GM18907 (cell line): ENCODE data around the gene METTL22.
"Not testable (repeated sequence)": the region's sequence is repeated elsewhere in the genome, so short reads cannot be mapped to it uniquely, and the experiment has no call there.

Source experiments
- ATAC-seq: cut with Tn5 transposase; IDR thresholded peaks from one replicate; pipeline ENCODE4 v1.9.1; 2021; ENCODE audit warnings: mild to moderate bottlenecking, moderate library complexity; ENCODE audit not compliant: unreplicated experiment

The METTL22 gene

DNA sequence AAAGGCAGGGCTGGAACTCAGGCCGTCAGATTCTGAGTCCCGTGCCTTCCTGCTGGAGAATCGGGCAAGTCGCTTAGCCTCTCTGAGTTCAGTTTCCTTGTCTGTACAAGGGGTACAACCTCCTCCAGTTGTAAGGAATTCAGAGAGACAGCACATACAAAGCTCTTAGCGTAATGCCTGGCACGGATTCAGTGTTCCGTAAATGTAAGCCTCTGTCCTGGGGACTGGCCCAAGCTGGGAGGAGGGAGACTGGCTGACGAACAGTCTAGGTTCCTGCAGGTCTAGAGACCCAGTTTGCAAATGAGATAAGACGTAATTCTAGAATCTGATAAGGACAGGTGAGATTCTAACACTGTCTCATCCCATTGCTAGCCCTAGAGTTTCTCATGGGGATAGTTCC lies 9.9 kb downstream of the METTL22 start:
- no peak for ATAC-seq

DNA sequence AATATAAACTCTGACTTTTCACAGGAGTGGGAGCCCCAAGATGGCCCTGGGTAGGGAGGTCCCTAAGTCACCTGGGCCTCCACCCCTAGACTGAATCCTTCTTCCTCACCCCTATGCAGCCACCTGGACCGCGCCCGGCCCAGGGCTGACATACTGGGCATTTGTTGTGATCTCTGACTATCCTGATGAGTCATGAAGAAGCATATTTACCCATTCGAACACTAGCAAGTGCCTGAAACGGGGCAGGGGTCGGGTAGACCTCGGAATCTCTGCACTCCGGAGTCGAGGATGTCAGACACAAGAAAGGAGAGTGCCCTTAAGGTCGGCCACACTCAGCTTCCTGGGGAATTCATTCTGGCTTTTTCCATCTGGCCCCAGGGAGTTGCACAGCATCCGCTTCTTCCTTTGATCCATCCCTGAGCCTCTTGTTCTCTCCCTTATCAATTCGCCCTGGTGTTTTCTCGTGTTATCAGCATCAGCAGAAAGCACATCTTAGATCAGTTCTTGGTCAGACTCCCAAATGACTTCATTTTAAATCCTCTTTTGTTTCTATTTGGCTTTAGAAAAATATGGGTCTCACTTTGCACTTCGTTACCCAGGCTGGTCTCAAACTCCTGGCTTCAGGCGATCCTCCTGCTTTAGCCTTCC lies 10.4 kb downstream of the METTL22 start:
- ATAC-seq: no peak

DNA sequence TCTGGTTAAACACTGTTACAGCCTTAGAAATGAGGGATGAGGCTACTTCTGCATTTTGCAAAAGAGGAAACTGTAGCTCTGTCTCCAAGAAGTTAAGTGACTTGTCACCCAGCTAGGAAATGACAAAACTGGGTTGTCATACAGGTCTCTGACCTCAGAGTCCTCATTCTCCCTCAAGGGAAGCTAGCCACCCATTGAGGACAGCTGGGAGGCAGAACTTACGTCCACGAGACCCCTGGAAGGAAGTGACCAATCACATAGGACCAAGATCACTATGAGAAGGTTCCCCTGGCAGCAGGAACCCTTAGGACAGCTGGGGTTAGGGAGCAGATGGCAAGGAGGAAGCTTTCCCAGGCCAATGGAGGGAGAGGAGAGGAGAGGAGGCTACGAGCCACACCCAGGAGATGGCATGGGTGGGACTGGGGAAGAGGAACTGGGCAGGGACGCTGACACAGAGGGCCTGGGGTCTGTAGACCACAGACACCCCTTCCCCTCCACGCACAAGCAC lies 11.2 kb downstream of the METTL22 start:
- no peak for ATAC-seq

DNA sequence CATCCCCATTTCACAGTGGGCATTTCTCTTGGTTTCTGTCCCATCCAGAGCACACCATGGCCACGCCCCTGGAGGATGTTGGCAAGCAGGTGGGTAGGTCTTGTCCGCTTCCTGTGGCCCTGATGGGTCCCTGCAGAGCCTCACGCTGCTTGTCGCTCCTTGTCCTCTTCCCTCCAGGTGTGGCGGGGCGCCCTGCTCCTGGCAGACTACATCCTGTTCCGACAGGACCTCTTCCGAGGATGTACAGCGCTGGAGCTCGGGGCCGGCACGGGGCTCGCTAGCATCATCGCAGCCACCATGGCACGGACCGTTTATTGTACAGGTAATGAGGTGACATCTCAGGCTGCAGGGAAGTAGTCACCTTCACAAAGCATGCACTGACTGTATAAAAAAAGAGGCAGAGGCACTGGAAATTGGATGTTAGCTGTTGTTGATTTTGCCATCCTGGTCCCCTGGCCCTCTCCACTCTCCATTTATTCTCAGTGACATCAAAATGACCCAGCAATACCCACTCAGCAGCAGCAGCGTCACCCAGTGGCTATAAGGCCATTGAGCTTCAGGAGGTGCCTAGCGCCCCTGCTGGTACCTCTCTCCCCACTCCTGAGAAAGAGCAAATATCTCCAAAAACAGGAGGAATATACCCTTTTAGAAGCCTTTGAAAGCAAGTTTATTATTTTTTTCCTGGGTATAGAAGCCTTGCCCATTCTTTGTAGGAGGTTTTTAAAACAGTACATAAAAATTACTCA lies 13.7 kb downstream of the METTL22 start:
- no peak for ATAC-seq

DNA sequence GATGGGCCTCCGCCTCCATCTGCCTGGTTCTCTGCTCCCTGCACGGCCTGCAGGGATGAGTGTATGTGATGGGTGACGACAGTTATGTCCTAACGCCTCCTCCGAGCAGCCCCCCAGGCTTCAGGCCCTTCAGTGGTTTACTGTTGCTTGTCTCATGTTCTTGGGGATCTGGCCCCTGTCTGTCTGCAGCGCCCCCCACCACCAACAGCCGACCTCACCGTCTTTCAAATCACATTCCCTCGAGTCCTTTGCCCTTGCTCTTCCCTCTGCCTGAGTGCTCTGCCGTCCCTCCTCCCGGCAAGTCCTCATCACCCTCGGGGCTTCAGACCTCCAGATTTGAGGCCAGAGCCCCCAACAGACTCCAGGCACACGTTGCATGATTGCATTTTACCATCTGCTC lies 18.2 kb downstream of the METTL22 start:
- no peak for ATAC-seq

DNA sequence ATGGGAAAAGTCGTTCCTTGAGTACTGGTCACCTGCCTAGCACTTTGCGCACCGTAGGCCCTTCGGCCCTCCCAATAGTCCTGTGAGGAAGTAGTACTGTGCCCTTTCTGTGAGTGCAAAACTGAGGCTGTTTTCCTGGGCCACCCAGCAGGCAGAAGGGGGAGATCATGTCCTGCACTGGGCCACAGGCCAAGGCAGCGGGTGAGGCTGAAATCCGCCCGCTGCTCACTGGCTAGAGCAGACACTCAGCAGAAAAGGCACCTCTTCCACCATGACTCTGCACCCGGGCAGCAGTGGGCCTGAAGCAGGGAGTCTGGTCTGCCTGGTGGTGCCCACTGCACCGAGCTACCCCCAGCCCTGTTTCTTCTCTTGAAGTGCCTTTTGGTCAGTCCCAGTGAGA lies 20.2 kb downstream of the METTL22 start:
- no peak for ATAC-seq

DNA sequence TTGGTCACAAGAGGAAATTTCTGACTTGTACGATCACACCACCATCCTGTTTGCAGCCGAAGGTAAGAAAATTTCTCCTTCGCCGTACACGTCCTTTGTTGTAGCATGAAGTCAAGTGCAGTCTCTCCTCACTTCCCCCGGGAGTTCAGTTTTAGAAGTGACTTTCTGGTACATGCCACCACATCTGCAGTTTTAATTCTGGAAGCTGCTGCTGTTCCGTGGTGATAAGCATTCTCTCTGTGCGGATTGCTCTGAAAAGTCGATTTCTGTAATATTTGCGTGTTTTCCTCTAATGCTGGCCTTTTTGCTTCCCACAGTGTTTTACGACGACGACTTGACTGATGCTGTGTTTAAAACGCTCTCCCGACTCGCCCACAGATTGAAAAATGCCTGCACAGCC lies 20.6 kb downstream of the METTL22 start:
- no peak for ATAC-seq

DNA sequence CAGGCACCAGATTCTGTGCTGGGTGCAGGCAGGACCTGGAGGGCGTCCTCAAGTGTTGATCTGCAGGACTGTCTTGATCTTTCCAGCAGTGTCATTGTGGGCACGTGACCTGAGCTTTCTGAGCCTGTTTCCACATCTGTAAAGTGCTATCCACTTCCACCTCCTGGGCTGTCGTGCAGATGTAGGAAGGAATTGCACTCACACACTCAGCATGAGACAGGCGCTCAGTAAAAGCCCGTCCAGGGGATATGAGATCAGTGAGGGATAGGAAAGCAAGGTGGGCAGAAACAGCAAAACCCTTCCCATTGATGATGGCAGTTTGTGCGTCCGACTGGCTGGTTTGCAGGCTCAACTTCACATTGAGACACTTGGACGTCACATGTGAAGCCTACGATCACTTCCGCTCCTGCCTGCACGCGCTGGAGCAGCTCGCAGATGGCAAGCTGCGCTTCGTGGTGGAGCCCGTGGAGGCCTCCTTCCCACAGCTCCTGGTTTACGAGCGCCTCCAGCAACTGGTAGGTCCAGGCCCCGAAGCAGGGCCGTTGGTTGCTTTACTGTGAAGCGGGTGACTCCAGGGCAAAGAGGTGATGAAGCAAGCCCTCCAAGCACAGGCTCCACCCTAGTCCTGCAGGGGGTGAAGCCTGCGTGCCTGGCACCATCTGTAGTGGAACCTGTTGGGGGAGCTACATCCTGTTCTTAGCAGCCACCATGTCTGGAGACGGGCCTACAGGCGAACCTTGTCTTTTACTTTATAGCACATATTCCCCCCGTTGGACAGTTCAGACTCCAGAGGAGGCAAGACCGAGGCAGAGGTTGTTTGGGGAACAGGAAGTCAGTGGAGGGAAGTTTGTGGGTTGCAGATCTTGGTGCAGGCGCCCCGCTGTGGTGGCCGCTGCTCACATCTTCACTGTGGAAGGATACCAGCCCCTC lies 23.0 kb downstream of the METTL22 start:
- ATAC-seq: no peak

DNA sequence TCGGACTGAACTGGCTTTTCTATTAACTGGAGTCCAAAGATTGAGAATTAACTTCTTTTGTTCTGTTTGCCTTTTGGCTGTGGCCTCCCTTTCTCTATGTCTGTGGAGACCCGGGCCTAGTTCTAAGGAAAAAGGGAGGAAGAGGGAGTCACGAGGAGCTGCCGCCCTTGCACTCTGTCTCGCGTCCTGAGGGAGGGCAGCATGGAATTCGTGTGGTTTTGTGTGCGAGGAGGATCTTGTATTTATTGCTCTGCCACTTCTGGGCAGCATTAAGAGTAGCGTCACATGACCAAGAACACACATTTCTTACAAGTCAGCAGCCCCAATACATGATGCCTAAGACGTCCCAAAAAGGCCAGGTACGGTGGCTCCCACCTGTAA lies 23.6 kb downstream of the METTL22 start:
- ATAC-seq: no peak

DNA sequence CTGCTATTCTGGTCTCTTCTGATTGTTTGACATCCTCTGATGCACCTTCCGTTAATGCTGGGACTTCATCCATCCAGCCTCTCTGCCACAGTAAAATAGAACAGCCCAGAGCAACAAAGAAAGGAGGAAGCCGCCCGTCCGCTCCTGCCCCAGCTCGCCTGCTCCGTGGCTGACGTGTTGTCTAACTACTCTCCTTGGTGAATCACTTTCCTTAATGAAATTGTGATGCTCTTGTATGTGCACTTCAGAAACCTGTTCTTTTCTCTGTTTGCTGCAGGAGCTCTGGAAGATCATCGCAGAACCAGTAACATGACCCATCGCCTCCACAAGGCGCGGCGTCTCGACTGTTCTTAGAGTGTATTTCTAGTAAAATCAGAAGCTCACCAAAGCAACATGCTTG lies 24.3 kb downstream of the METTL22 start:
- no peak for ATAC-seq

DNA sequence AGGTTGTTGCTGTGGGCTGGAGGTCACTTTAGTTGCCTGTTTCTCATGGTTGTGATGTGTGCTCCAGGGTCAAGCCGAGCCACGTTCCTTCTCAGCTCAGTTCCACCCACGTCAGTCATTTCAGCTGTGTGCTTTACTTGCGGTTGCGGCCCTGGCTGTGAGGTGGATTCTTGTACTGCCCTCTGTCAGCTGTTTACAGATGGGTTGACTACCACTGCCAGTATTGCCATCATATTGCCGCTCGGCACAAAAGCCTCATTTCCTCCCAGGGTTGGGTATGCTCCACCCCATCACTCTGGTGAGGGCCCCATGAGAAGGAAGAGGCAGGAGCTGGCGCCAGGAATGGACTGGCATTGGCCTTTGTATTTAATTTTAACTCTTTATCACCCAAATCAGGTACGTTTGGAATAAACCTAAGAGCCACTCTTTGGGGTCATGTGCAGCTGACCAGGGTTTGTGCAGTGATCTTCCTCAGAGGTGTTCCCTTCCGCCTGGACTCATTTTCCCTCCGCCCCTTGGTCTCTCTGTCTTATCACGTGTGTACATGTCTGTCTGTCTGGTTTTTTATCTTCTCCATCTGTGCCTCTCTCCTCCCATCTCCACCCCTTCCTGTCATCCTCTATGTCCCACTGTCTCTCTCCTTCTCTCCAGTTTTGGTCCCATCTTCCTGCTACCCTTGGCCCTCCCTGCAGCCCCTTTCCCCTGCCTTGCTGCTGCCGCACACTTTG lies 25.0 kb downstream of the METTL22 start:
- ATAC-seq: no peak

DNA sequence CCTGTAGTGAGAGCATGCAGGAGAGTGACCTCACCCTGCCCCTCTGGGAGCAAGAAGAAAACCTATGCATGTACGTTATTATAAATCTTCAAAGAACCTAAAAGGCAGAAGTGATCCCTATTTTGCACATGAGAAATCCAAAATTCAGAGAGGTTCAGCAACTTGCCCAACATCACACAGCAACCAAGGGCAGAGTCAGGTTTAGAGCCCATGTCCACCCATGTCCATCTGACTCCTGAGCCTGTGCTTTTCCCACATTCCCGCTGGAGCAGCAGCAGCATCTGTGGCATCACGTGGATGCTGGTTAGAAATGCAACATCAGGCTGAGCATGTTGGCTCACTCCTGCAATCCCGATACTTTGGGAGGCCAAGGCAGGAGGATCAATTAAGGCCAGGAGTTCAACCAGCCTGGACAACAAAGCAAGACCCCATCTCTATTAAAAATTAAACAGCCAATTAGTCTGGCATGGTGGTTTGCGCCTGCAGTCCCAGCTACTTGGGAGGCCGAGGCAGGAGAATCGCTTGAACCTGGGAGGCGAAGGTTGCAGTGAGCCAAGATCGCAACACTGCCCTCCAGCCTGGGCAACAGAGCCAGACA lies 26.3 kb downstream of the METTL22 start:
- ATAC-seq: no peak

DNA sequence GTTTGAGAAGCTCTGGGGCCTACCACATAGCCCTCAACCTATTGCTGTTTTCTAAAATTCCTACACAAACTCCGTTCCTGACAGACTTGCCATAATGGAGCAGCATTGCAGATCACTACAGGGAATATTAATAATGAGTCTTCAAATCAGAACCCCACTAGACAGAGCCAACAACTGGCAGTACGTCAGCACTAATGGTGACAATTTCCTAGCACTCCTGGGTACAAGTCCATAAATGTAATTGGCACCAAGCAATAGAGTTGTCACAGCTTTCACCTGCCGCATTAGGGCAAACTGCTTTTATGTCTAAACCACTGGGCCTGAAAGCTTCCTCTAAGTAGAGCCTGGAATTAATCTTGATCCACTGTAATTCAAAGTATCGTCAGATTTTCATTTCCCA lies 27.4 kb downstream of the METTL22 start:
- ATAC-seq: no peak

DNA sequence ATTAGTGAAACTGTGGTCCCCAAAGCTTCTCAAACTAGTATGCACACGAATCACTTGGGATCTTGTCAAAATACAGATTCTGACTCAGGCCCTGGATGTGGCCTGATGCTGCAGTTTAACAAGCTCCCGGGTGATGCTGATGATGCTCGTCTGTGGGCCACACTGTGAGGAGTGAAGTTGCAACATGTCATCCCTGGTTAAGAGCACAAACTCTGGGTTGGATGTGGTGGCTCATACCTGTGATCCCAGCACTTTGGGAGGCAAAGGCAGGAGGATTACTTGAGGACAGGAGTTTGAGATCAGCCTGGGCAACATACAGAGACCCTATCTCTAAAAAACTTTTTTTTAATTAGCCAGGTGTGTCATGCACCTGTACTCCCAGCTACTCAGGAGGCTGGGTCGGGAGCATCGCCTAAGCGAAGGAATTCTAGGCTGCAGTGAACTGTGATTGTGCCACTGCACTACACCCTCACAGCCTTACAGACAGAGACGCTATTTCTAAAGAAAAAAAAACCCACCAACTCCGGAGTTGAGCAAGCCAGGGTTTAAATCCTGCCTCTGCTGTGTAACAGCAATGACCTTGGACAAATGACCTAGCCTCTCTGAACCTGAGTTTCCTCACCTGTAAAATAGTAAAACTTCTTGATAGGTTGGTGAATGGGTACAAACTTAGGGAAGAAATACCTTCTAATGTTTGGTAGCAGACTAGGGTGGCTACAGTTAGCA lies 28.5 kb downstream of the METTL22 start:
- no peak for ATAC-seq

DNA sequence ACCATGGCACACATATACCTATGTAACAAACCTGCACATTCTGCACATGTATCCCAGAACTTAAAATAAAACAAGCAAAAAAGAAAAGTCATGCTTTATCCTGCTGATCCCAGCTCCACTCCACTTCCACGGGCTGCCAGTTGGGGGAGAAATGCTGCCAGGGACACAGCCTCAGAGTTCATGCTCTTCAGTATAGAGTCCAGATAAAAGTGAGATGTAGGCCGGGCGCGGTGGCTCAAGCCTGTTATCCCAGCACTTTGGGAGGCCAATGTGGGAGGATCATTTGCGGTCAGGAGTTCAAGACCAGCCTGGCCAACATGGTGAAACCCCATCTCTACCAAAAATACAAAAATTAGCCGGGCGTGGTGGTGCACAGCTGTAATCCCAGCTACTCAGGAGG lies 30.5 kb downstream of the METTL22 start:
- not testable (repeated sequence) for ATAC-seq

DNA sequence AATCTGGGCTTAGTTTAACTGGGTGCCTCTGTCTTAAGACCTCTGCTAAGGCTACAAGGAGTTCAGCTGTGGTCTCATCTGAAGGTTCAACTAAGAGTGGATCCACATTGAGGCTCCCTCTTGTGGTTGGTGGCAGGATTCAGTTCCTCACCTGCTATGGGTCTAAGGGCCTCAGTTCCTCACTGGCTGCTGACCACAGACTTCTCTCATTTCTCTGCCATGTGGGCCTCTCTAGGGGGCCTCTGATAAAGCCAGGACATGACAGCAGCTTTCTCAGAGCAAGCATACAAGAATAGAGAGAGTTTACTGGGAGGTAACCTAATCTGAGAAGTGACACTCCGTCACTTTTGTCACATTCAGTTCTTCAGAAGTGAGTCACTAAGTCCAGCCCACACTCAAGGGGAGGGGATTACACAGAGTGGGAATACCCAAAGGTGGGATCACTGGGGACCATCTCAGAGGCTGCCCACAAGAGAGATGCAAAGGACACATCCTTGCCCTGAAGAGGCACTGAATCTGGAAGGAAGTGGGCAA lies 33.8 kb downstream of the METTL22 start:
- ATAC-seq: peak; percentile 75

DNA sequence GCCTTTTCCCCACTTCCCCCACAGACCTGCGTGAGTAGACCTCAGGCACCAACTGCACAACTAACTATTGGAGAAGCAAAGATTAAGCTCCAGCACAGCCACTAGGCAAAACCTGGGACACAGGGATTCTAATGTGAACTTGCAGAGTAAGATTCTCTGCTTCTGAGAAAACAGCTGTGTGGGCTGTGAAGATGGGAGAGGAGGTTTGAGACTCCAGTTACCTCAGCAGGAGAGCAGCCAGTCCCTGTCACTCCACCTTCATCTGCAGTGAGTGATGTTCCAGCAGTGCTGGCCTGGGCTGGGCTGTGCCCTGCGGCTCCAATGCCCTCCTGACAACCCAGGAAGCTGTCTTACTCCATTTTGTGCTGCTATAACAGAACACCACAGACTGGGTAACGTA lies 34.9 kb downstream of the METTL22 start:
- ATAC-seq: no peak

DNA sequence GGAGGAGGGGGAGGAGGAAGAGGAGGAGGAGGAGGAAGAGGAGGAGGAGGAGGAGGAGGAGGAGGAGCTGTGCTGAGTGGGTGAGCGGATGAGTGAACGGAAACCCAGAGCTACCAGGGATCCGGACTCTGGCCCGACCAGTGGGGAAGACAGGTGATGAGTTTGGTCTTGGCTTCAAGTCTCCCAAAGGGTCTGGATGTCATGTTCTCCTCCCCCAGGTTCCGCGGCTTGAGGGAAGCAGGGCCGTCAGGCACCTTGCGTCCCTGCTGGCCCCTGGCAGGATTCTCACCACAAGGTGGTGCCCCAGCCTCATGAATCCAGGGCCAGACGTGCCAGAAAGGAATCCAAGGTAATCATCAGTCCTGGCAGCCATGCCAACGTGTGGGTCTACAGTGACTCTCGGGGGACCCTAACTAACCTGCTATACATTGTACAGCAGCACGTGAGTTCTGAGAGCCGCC lies 39.4 kb downstream of the METTL22 start:
- ATAC-seq: no peak

DNA sequence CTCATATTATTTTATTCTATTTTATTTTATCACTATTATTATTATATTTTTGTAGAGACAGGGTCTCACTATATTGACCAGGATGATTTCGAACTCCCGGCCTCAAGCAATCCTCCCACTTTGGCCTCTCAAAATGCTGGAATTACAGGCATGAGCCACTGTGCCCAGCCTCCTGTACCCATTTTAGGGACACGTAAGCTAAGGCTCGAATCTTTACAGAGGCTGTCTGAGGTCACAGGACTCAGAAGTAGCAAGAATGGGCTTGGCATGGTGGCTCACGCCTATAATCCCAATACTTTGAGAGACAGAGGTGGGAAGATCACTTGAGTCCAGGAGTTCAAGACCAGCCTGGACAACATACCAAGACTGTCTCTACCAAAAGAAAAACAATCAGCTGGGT lies 40.2 kb downstream of the METTL22 start:
- ATAC-seq: no peak
